Measurements from ENCODE around the gene BNIPL. TPM values are rescaled to one million over a fixed set of nuclear protein-coding genes. Genes with fewer than 3 reads are reported as not detected.

The BNIPL gene
- total and polyA plus RNA-seq, 2 of the 13 experiments (the other 11 are each of a cell fraction or from before 2014, with no cell fraction given): 0.40 to 1.1 TPM

- no peak for TF ChIP-seq ZNF318 (CRISPR knock-in tag; IDR thresholded peaks at IDR 0.05)
- TF ChIP-seq YY1 (IDR thresholded peaks at IDR 0.05; ENCODE audit: insufficient read depth, insufficient replicate concordance, low read depth, low read length): peak; percentile 65
- peak; percentile 11; the same call in 1 of the 2 replicates for TF ChIP-seq FOSL2 (CRISPR knock-in tag; IDR thresholded peaks at IDR 0.05)
- TF ChIP-seq NFIC (IDR thresholded peaks at IDR 0.05; ENCODE audit: low read length): no peak
- TF ChIP-seq FOXA3 (CRISPR knock-in tag; IDR thresholded peaks at IDR 0.05): no peak
- peak; percentile 34; the same call in 1 of the 2 replicates for TF ChIP-seq JUND (CRISPR knock-in tag; IDR thresholded peaks at IDR 0.05)
- no peak for TF ChIP-seq ISX (CRISPR knock-in tag; conservative IDR thresholded peaks at IDR 0.05)
- no peak for TF ChIP-seq NKX3-1 (CRISPR knock-in tag; IDR thresholded peaks at IDR 0.05)
- no peak for TF ChIP-seq ZNF33A (CRISPR knock-in tag; IDR thresholded peaks at IDR 0.05; ENCODE audit: borderline replicate concordance)
- TF ChIP-seq GPN1 (CRISPR knock-in tag; IDR thresholded peaks at IDR 0.05; ENCODE audit: borderline replicate concordance): no peak
- TF ChIP-seq HNF4A (CRISPR knock-in tag; IDR thresholded peaks at IDR 0.05): no peak
- TF ChIP-seq, protein P1, sequence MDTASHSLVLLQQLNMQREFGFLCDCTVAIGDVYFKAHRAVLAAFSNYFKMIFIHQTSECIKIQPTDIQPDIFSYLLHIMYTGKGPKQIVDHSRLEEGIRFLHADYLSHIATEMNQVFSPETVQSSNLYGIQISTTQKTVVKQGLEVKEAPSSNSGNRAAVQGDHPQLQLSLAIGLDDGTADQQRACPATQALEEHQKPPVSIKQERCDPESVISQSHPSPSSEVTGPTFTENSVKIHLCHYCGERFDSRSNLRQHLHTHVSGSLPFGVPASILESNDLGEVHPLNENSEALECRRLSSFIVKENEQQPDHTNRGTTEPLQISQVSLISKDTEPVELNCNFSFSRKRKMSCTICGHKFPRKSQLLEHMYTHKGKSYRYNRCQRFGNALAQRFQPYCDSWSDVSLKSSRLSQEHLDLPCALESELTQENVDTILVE (CRISPR knock-in tag; IDR thresholded peaks at IDR 0.05): no peak; the same call in 1 of the 2 replicates
- TF ChIP-seq, protein P2, sequence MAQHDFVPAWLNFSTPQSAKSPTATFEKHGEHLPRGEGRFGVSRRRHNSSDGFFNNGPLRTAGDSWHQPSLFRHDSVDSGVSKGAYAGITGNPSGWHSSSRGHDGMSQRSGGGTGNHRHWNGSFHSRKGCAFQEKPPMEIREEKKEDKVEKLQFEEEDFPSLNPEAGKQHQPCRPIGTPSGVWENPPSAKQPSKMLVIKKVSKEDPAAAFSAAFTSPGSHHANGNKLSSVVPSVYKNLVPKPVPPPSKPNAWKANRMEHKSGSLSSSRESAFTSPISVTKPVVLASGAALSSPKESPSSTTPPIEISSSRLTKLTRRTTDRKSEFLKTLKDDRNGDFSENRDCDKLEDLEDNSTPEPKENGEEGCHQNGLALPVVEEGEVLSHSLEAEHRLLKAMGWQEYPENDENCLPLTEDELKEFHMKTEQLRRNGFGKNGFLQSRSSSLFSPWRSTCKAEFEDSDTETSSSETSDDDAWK (CRISPR knock-in tag; IDR thresholded peaks at IDR 0.05): no peak
- no peak; the same call in none of the 2 replicates for TF ChIP-seq IRF2 (CRISPR knock-in tag; IDR thresholded peaks at IDR 0.05)
- TF ChIP-seq SIX1 (CRISPR knock-in tag; IDR thresholded peaks at IDR 0.05; ENCODE audit: borderline replicate concordance): no peak
- TF ChIP-seq ZNF317 (CRISPR knock-in tag; IDR thresholded peaks at IDR 0.05): no peak
- TF ChIP-seq ZNF678 (CRISPR knock-in tag; IDR thresholded peaks at IDR 0.05): peak; percentile 41; the same call in 1 of the 2 replicates
- peak; percentile 28 for TF ChIP-seq KAT8 (CRISPR knock-in tag; IDR thresholded peaks at IDR 0.05)
Measured at GRCh38 chr1:151047925-151048644, 11.7 kb downstream of the BNIPL start (continued).
